ENCODE measurements around the gene MAP2K7.
"Not testable (repeated sequence)": the region's sequence is repeated elsewhere in the genome, so short reads cannot be mapped to it uniquely, and the experiment has no call there.

Gene MAP2K7

GRCh38 chr19:7932276-7932929, 28.7 kb downstream of the MAP2K7 start:
- DNase-seq: no peak

- no peak for DNase-seq
Measured at GRCh38 chr19:7932930-7933300, 29.2 kb downstream of the MAP2K7 start.

GRCh38 chr19:7933411-7933810, 29.7 kb downstream of the MAP2K7 start:
- no peak for DNase-seq

- DNase-seq: no peak
Measured at GRCh38 chr19:7933828-7934725, 30.4 kb downstream of the MAP2K7 start.

- DNase-seq: no peak
Measured at GRCh38 chr19:7934766-7935165, 31.1 kb downstream of the MAP2K7 start.

- no peak for DNase-seq
Measured at GRCh38 chr19:7940841-7941240, 37.2 kb downstream of the MAP2K7 start.

DNA sequence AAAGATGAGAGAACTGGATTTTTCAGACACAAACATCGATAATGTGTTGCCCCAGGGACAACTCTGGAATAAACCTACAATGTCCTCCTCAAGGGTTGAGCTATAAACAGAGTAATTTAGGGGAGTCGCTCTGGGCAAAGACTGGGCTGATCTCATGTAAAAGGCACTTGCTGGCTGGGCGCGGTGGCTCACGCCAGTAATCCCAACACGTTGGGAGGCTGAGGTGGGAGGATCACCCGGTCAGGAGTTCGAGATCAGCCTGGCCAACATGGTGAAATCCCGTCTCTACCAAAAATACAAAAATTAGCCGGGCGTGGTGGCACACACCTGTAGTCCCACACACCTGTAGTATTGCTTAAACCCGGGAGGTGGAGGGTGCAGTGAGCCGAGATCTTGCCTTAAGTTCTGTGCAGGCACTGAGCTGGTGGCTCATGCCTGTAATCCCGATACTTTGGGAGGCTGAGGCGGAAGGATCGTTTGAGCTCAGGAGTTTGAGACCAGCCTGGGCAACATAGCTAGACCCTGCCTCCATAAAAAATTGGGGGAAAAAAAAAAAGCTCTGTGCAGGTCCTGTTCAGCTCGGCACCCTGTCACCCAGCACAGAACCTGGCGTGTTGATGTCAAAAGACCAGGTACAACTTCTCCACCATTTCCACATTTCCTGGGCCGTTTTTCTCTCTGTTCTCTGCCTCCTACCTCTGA, 38.4 kb downstream of the MAP2K7 start:
- DNase-seq: no peak

DNA sequence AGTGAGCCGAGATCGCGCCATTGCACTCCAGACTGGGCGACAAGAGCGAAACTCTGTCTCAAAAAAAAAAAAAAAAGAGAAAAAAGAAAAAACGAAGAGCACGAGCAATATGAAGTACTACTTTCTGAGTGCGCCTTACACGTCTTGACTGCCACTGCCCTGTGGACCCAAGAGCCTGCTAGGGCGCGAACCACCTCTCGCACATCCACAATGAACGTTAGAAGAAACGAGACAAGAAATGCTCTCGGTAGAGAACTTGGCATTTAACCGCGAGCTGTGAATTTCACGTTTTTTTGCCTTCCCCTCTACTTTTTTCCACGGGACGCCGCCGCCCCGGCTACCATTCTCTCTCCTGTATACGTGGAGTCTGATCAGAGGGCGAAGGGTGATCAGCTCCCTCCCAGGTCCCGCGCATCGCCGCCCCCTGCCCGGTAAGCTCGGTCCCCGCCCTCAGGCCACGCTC, 39.3 kb downstream of the MAP2K7 start:
- DNase-seq: no peak

DNA sequence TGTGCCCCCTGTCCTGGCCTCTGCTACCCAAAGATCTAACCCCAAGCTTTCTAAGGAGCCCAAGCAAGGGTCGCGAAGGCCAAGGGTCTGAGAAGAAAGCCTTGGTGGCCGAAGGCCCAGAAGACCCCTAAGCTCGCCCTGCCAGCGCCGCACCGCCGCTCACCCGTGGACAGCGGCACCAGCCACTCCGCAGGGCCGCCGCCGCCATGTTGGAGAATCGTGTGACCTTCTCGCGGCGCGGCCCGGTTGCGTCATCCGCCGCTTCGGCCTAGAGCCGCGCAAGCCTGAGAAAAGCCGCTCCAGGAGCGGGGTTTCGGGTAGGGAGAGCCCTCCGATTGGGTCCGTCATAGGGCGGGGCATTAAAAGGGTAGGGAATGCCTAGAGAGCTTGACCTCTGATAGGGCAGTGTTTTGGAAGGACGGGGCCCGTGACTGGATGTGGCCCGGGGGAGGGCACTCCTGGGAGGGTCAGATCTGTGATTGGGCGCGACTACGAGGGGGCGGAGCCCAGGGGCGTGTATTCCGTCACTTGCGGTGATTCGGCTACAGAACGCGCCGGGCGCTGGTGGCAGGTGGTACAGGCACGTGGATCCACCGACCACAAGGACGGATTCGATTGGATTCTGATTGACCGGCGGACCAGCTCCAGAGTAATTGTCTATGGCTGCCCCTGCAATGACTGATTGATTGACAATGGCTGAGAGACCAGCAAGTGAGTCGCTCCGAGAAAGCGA, 39.9 kb downstream of the MAP2K7 start, which contains the start of gene TIMM44:
Gene TIMM44, minus strand, starts transcription at position 223 of the 733 bp plus-strand sequence. Its CDS starts 15 bp downstream, at position 208.
- DNase-seq: peak; percentile 99

DNA sequence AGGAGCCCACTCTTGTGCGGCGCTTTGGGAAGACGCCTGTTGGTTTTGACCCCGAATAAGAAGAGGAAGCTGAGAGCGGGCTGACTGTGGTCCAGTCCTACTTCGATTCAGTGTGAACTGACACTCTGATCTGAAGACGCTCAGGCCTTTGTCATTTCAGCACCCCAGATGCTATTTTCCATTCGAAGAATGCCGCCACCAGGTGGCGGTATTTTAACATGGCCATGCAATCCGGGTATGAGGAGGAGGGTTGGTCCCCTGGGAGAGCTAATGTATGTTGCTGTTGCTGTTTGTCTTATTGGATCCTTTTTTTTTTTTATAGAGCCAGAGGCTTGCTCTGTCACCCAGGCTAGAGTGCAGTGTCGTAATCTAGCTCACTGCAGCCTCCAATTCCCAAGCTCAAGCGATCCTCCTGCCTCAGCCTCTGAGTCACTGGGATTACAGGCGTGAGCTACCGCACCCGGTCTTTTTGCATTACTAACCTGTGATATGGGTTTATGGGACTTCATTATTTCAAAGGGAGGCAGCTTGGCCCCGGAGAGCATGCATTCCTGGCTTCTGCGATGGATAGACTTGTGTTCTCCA, 40.6 kb downstream of the MAP2K7 start:
- peak; percentile 71 to 83 for DNase-seq

DNA sequence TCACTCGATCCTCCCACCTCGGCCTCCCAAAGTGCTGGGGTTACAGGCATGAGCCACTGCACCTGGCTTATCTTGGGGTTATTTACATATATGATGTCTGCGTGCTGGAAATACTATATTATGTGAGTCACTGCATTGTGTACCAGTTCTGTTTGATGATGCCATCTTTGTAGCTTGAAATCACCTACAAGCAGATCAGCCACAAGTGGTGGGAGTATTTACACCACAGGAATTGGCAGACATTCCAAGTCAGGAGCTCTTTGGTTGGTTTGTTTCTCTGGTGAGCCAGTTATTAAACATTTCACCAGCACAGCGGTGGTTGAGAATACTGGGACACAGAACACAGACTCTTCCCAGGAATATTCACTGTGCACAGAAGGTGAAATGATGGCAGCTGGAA, 44.3 kb downstream of the MAP2K7 start:
- no peak for DNase-seq

DNA sequence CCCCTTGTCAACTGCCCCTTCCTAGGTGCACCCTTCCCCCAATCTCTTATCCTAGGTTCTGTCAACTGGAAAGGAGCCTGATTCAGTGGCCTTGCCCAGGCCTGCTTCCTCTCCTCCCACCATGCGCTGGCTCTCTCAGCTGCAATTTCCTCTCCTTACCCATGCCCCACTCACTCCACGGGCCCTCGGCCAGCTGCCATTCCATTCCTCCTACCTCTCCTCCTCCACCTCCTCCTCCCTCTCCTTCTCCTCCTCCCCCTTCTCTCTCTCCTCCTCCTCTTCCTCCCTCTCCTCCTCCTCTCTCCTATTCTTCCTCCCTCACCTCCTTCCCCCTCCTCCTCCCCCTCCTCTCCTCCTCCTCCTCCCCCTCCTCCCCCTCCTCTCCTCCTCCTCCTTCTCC, 49.4 kb downstream of the MAP2K7 start:
- DNase-seq: peak; percentile 15 to 30

DNA sequence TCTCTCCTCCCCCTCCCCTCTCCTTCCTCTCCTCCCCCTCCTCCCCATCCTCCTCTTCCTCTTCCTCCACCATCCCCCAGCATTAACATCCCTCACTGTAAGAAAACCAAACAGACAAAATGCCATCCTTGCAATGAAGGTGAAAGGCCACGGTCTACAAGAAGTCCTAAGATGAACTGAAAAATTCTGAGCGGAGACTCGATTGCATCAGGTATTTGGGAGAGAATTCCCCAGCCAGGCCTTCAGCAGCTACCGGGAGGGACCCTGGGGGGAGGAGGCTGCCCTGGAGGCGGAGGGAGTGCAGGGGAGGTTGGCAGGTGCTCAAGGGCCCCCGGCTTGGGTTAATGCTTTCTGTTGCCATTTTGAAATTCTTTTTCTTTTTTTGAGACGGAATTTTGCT, 49.9 kb downstream of the MAP2K7 start:
- no peak for DNase-seq

DNA sequence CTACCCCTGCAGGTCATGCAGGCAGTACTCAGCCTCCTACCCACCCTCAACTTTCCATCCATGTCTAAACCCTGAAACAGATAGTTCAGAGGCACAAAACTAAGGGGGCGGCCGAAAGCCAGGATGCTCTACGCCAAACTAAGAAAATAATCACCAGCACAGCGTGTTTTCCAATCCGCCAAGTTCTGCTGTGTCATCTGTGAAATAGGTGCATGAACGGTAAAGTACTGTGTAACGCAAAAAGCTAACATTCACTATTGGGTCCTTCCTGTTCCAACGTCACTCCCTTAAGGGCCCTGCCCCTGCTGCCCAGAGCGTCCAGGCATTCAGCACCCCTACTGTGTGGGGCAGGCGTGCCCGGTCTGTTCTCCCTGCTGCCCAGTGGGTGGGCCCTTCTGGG, 52.0 kb downstream of the MAP2K7 start:
- no peak for DNase-seq

DNA sequence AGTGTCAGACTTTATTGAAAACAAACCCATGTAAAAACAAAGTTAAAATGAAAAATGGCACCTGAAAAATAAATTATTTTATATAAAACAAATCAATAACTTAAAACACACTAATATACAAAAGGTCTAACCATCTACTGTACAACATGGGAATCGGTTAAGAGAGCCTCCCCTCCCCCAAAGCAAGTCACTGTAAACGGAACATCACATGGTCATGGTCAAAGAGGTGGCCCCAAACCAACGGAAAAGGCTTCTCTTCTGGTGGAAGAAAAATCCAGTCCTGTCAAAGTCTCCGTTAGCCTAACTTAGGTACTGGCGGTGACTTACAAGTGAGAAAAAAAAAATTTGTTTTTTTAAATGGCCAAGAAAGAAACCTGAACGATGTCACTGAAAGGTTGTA, 55.5 kb downstream of the MAP2K7 start:
- peak; percentile 28 to 38 for DNase-seq

DNA sequence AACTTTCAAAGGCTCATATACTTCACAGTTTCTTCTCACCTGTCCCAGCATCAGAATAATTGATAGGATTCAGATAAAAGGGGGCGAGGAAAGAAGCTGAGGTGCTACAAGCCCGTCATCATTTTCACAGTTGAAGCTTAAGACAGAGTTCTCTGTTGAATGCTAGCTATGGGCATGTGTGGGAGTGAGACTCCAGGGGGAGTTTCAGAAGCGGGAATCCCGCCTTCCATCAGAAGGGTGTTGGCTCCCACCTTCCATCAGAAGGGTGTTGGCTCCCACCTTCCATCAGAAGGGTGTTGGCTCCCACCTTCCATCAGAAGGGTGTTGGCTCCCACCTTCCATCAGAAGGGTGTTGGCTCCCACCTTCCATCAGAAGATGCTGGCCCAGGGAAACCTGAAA, 57.4 kb downstream of the MAP2K7 start:
- DNase-seq: not testable (repeated sequence)

GRCh38 chr19:7961920-7962626, 58.4 kb downstream of the MAP2K7 start:
- no peak for DNase-seq

GRCh38 chr19:7962644-7963268, 59.1 kb downstream of the MAP2K7 start:
- no peak for DNase-seq

DNA sequence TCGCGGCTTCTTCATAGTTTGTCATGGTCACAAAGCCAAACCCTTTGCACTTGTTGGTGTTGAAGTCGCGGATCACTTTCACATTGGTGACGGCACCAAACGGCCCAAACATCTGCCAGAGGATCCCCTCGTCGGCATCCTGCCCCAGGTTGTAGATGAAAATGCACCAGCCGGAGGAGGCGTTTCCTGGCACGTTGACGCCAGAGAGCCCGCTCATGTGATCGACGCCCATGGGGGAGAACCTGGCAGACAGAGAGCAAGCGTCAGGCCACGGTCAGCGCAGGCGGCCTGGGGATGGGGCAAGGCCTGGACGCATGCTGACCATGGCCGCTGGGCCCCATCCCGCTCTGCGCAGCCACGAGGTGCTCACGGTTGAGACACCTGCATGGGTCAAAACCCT, 59.9 kb downstream of the MAP2K7 start:
- no peak for DNase-seq

All from Kasumi-1 (cell line).